ENCODE results near the gene CDKN2B-AS1.
A peak's percentile ranks its signal among the peaks of the same experiment; 100 is the strongest.

Gene CDKN2B-AS1

GRCh38 chr9:22124263-22125011 lies 129.8 kb downstream of the CDKN2B-AS1 start (continued):
- TF ChIP-seq ZSCAN18 (tag by site-specific recombination; IDR thresholded peaks at IDR 0.05) (0 out of 2 replicates have a peak, but pooled peaks have one; percentile 55), ZFP37 (tag by site-specific recombination; IDR thresholded peaks at IDR 0.05) (0 out of 2 replicates have a peak, but pooled peaks have one; percentile 36), ZBTB44 (tag by site-specific recombination; IDR thresholded peaks at IDR 0.05) (peak; percentile 42; the same call in 1 of the 2 replicates), TSHZ1 (tag by site-specific recombination; IDR thresholded peaks at IDR 0.05; ENCODE audit: borderline replicate concordance) (peak; percentile 65; the same call in 1 of the 2 replicates), MEIS1 (CRISPR knock-in tag; IDR thresholded peaks at IDR 0.05; ENCODE audit: borderline replicate concordance) (peak; percentile 59; the same call in 1 of the 2 replicates), ZNF660 (tag by site-specific recombination; IDR thresholded peaks at IDR 0.05) (no peak), ZNF548 (tag by site-specific recombination; IDR thresholded peaks at IDR 0.05) (no peak), ZSCAN30 (tag by site-specific recombination; IDR thresholded peaks at IDR 0.05) (peak; percentile 86), ZSCAN4 (tag by site-specific recombination; IDR thresholded peaks at IDR 0.05) (no peak), KLF8 (tag by site-specific recombination; IDR thresholded peaks at IDR 0.05) (peak; percentile 39; the same call in 1 of the 2 replicates), ZNF76 (tag by site-specific recombination; IDR thresholded peaks at IDR 0.05; ENCODE audit: borderline replicate concordance, low read depth) (no peak), GFI1B (tag by site-specific recombination; IDR thresholded peaks at IDR 0.05) (peak; percentile 27; the same call in 1 of the 2 replicates), ZNF629 (tag by site-specific recombination; IDR thresholded peaks at IDR 0.05) (peak; percentile 57), OSR2 (tag by site-specific recombination; IDR thresholded peaks at IDR 0.05) (peak; percentile 92), OVOL3 (tag by site-specific recombination; IDR thresholded peaks at IDR 0.05) (0 out of 2 replicates have a peak, but pooled peaks have one; percentile 46), ZNF18 (tag by site-specific recombination; IDR thresholded peaks at IDR 0.05) (peak; percentile 75), ZNF184 (tag by site-specific recombination; IDR thresholded peaks at IDR 0.05) (0 out of 2 replicates have a peak, but pooled peaks have one; percentile 23), SP3 (tag by site-specific recombination; IDR thresholded peaks at IDR 0.05) (no peak), FEZF1 (tag by site-specific recombination; IDR thresholded peaks at IDR 0.05) (peak; percentile 85), ZNF843 (tag by site-specific recombination; IDR thresholded peaks at IDR 0.05) (peak; percentile 95), KLF10 (tag by site-specific recombination; IDR thresholded peaks at IDR 0.05) (peak; percentile 51; the same call in 1 of the 2 replicates), ZNF610 (tag by site-specific recombination; IDR thresholded peaks at IDR 0.05; ENCODE audit: borderline replicate concordance) (0 out of 2 replicates have a peak, but pooled peaks have one; percentile 62), ZNF501 (tag by site-specific recombination; IDR thresholded peaks at IDR 0.05) (peak; percentile 31; the same call in 1 of the 2 replicates), ZNF341 (tag by site-specific recombination; IDR thresholded peaks at IDR 0.05; ENCODE audit: low read depth) (peak; percentile 57; the same call in 1 of the 2 replicates), ZNF777 (tag by site-specific recombination; IDR thresholded peaks at IDR 0.05; ENCODE audit: borderline replicate concordance) (no peak), ZNF214 (tag by site-specific recombination; IDR thresholded peaks at IDR 0.05; ENCODE audit: borderline replicate concordance) (no peak), ZFHX2 (tag by site-specific recombination; conservative IDR thresholded peaks at IDR 0.05) (no peak), ZNF366 (tag by site-specific recombination; conservative IDR thresholded peaks at IDR 0.05) (peak; percentile 69), ZNF596 (tag by site-specific recombination; IDR thresholded peaks at IDR 0.05) (peak; percentile 79)
